Vagina (tissue), 2 donors: Measurements from ENCODE around the gene BRIP1. TPM values are rescaled to one million over a fixed set of nuclear protein-coding genes. Genes with fewer than 3 reads are reported as not detected.

Source experiments
- DNase-seq, 2 donors: peaks; one replicate each; pipeline ENCODE4 v3.0.0-alpha.2; 2017; ENCODE audit errors: extremely low spot score in 2 of 2
- H3K27ac ChIP-seq: fragments of 200-600 bp; sonication (generic); one replicate; pipeline ENCODE4 v1.5.1; 2019
- H3K27me3 ChIP-seq: fragments of 200-600 bp; sonication (generic); one replicate; pipeline ENCODE4 v1.5.1; 2019
- H3K36me3 ChIP-seq, 2 donors: fragments of 200-600 bp; sonication (generic); one replicate each; pipeline ENCODE4 v1.5.1; 2017 to 2019
- H3K4me1 ChIP-seq: fragments of 200-600 bp; sonication (generic); one replicate; pipeline ENCODE4 v1.5.1; 2019
- H3K4me3 ChIP-seq, 2 donors: fragments of 200-600 bp; sonication (generic); 1 replicate in 1 of 2; 2 replicates in 1 of 2; pipeline ENCODE4 v1.5.1; 2016 to 2019
- H3K9me3 ChIP-seq: fragments of 200-600 bp; sonication (generic); one replicate; pipeline ENCODE4 v1.5.1; 2019
- POLR2A ChIP-seq, 2 donors: fragments of 450-650 bp; IDR thresholded peaks; one replicate each; pipeline ENCODE4 v1.6.1; 2017; ENCODE audit warnings: antibody characterized with exemption in 2 of 2, mild to moderate bottlenecking in 2 of 2, moderate library complexity in 2 of 2
- POLR2AphosphoS5 ChIP-seq, 2 donors: sonication (generic); formaldehyde crosslinking; IDR thresholded peaks; one replicate each; pipeline ENCODE4 v1.9.0; 2017; ENCODE audit warnings: antibody characterized with exemption in 2 of 2, mild to moderate bottlenecking in 2 of 2, low read depth in 1 of 2; ENCODE audit not compliant: insufficient read depth in 1 of 2
- intact Hi-C: fragments of 100-400 bp; cut with DNase I; formaldehyde crosslinking; loops from one replicate; pipeline ENCODE4 v1.15.1; 2023
- total RNA-seq: library from RNA; depleted of rRNA; stranded (reverse); fragments of >200 nt; gene quantifications from one replicate; pipeline ENCODE4 v1.2.3, GENCODE V29; 2016
- TF ChIP-seq, protein P1 (sequence below), 3 experiments: fragments of 450-650 bp in 2 of 3; fragments of 200-600 bp in 1 of 3; sonication (generic) in 1 of 3; IDR thresholded peaks; one replicate each; pipeline ENCODE4 v1.5.1; 2017 to 2019; ENCODE audit warnings: antibody characterized with exemption in 3 of 3, mild to moderate bottlenecking in 2 of 3, moderate library complexity in 2 of 3

Gene BRIP1
- total RNA-seq, 1 donor from 2014 or later, result 0.98 TPM

GRCh38 chr17:61784510-61784909, 78.8 kb downstream of the BRIP1 start:
- Histone ChIP-seq H3K27me3 (no peaks in the 10 kb centered on the region), H3K9me3 (no peaks in the 10 kb centered on the region), H3K4me1 (no peaks in the 10 kb centered on the region), H3K27ac (no peak overlapping the region), H3K4me3 (no peak overlapping the region), H3K36me3 (no peaks in the 10 kb centered on the region)
- no peak for DNase-seq
- TF ChIP-seq, protein P1, sequence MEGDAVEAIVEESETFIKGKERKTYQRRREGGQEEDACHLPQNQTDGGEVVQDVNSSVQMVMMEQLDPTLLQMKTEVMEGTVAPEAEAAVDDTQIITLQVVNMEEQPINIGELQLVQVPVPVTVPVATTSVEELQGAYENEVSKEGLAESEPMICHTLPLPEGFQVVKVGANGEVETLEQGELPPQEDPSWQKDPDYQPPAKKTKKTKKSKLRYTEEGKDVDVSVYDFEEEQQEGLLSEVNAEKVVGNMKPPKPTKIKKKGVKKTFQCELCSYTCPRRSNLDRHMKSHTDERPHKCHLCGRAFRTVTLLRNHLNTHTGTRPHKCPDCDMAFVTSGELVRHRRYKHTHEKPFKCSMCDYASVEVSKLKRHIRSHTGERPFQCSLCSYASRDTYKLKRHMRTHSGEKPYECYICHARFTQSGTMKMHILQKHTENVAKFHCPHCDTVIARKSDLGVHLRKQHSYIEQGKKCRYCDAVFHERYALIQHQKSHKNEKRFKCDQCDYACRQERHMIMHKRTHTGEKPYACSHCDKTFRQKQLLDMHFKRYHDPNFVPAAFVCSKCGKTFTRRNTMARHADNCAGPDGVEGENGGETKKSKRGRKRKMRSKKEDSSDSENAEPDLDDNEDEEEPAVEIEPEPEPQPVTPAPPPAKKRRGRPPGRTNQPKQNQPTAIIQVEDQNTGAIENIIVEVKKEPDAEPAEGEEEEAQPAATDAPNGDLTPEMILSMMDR (IDR thresholded peaks at IDR 0.05), result no peak
- TF ChIP-seq POLR2A (IDR thresholded peaks at IDR 0.05), result no peak
- TF ChIP-seq POLR2AphosphoS5 (IDR thresholded peaks at IDR 0.05; ENCODE audit: insufficient read depth in 1 of 2, low read depth in 1 of 2), result no peak
- intact Hi-C loops, result loop anchor here (5.0 kb wide), 1 partner anchor 307 kb away; no protein-coding TSS in a partner anchor

GRCh38 chr17:61783556-61784304, 79.6 kb downstream of the BRIP1 start:
- Histone ChIP-seq H3K4me1 (no peaks in the 10 kb centered on the region), H3K27ac (no peak overlapping the region), H3K4me3 (no peak overlapping the region), H3K9me3 (no peaks in the 10 kb centered on the region), H3K36me3 (no peaks in the 10 kb centered on the region), H3K27me3 (no peaks in the 10 kb centered on the region)
- intact Hi-C loops, result loop anchor here (5.0 kb wide), 1 partner anchor 306 kb away; no protein-coding TSS in a partner anchor
- no peak for DNase-seq
- TF ChIP-seq, protein P1 (IDR thresholded peaks at IDR 0.05), result no peak
- no peak for TF ChIP-seq POLR2A (IDR thresholded peaks at IDR 0.05)

GRCh38 chr17:61783120-61783519, 80.2 kb downstream of the BRIP1 start:
- TF ChIP-seq, protein P1 (IDR thresholded peaks at IDR 0.05), result no peak
- no peak for TF ChIP-seq POLR2A (IDR thresholded peaks at IDR 0.05)
- TF ChIP-seq POLR2AphosphoS5 (IDR thresholded peaks at IDR 0.05; ENCODE audit: insufficient read depth in 1 of 2, low read depth in 1 of 2), result no peak
- Histone ChIP-seq H3K27me3 (no peaks in the 10 kb centered on the region), H3K27ac (no peak overlapping the region), H3K36me3 (no peaks in the 10 kb centered on the region), H3K9me3 (no peaks in the 10 kb centered on the region), H3K4me3 (no peak overlapping the region), H3K4me1 (no peaks in the 10 kb centered on the region)
- intact Hi-C loops, result loop anchor here (5.0 kb wide), 1 partner anchor 306 kb away; no protein-coding TSS in a partner anchor
- no peak for DNase-seq

DNA sequence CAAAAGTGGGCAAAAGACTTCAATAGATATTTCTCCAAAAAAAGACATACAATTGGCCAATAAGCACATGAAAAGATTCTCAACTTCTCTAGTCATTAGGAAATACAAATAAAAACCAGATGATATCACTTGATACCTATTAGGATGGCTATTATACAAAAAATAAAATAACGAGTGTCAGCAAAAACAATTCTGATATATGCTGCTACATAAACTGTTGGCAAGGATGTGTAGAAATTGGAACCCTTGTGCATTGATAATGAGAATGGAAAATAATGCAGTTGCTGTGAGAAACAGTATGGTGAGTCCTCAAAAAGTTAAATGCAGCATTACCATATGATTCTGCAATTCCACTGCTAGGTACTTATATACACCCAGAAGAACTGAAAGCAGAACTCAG, 80.6 kb downstream of the BRIP1 start:
- Histone ChIP-seq H3K27me3 (no peaks in the 10 kb centered on the region), H3K9me3 (no peaks in the 10 kb centered on the region), H3K27ac (no peak overlapping the region), H3K4me1 (no peaks in the 10 kb centered on the region), H3K4me3 (no peak overlapping the region), H3K36me3 (no peaks in the 10 kb centered on the region)
- TF ChIP-seq, protein P1 (IDR thresholded peaks at IDR 0.05), result no peak
- TF ChIP-seq POLR2AphosphoS5 (IDR thresholded peaks at IDR 0.05; ENCODE audit: insufficient read depth in 1 of 2, low read depth in 1 of 2) (no peak), POLR2A (IDR thresholded peaks at IDR 0.05) (no peak)
- intact Hi-C loops, result loop anchor here (5.0 kb wide), 1 partner anchor 305 kb away; no protein-coding TSS in a partner anchor
- DNase-seq, result no peak

DNA sequence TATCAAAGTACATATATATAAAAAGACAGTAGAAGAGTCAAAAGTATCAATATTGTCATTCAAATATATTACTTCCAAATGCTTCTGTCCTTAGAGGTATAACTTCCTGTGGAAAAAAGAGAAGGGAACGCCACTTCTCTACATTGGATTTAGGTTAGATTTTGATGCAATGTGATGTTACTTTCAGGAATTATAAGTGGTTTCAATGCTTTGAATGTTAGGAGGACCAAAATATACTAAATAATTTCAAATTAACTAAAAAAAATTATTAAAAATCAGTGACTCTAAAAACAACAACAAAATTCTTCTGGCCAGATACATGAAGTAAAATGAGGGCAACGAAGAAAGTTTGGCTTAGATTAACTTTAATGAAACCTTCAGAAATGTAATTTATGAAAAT, 88.0 kb downstream of the BRIP1 start:
- no peaks in the 10 kb centered on the region for H3K4me1 ChIP-seq
- DNase-seq, result no peak
- TF ChIP-seq, protein P1 (IDR thresholded peaks at IDR 0.05), result no peak
- TF ChIP-seq POLR2A (IDR thresholded peaks at IDR 0.05) (no peak), POLR2AphosphoS5 (IDR thresholded peaks at IDR 0.05; ENCODE audit: insufficient read depth in 1 of 2, low read depth in 1 of 2) (no peak)
- intact Hi-C loops, result no loop called here
- H3K27ac ChIP-seq, result no peak overlapping the region
- H3K4me3 ChIP-seq, result no peak overlapping the region
- peaks cover 11% of the 10 kb centered on the region for H3K9me3 ChIP-seq
- H3K36me3 ChIP-seq, result no peaks in the 10 kb centered on the region
- H3K27me3 ChIP-seq, result no peaks in the 10 kb centered on the region
